Stimulated activated CD8-positive, alpha-beta memory T cell treated with anti-CD3 and anti-CD28 coated beads, Interleukin-12 subunit alpha, Interleukin-12 subunit beta, amount 100 ng/mL, for 24 hours (primary cell): ENCODE measurements around the gene ADIPOR2.
"Not testable (repeated sequence)": the region's sequence is repeated elsewhere in the genome, so short reads cannot be mapped to it uniquely, and the experiment has no call there.

ENCODE experiments used
- DNase-seq: peaks from one replicate; pipeline ENCODE4 v3.0.0-alpha.2; 2020; ENCODE audit errors: extremely low read depth

Gene ADIPOR2

DNA sequence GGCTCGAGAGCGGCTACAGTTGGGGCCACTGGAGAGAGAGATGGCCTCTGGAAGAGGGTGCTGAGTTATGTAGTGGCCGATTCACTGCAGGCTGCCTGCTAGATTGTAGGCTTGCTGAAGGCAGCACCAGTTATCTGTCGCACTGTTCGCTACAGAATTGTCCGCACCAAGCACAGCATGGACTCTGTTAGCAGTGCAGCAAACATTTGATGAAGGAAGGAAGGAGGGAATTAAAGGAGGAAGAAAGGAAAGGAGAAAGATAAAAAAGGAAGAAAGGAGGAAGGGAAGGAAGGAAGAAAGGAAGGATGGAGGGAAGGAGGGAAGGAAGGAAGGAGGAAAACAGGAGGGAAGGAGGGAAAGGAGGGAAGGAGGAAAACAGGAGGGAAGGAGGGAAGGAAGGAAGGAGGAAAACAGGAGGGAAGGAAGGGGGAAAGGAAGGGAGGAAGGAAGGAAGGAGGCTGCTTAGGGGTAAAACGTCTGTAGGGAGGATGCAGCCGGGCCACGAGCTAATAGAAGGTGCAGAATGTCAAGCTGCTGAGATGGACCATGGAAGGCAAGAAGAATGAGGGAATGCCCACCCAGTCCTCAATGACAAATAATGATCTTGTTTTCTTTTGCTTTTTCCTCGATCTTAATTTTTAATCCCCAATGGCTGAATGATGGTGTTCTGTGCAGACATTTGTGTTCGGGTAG lies 27.3 kb upstream of the ADIPOR2 start:
- no peak for DNase-seq

DNA sequence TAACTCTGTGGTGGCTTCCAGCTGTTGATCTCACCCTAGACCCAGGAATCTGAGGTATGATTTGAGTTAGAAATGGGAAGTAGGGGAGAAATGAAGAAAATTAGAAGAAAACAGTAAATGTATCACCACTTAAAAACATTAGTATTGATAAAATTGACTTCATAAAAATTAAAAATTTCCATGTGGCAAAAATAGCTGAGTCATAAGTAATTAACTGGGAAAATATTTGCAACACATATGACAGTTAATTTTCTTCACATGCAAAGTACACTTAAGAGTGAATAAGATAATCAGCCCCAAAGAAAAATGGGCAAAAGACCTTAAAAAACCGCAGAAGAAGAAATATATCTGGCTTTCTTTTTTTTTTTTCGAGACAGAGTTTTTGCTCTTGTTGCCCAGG lies 25.5 kb upstream of the ADIPOR2 start:
- DNase-seq = no peak

DNA sequence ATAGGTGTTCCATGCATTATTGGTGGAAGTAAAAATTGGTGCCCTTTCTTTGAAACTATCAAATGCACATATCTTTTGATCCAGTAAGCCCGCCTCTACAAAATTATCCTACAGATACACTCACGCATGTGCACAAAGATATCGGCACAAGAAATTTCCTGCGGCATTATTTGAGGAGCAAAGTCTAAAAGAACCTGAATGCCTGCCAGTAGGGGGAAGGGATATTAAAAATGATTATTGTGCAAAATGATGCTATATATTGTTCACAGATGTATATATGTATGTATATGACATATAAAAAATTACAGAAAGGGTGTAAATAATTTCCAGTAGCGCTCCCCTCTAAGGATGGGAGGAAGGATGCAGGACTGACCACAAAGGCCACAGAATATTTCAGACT lies 24.7 kb upstream of the ADIPOR2 start:
- no peak for DNase-seq

DNA sequence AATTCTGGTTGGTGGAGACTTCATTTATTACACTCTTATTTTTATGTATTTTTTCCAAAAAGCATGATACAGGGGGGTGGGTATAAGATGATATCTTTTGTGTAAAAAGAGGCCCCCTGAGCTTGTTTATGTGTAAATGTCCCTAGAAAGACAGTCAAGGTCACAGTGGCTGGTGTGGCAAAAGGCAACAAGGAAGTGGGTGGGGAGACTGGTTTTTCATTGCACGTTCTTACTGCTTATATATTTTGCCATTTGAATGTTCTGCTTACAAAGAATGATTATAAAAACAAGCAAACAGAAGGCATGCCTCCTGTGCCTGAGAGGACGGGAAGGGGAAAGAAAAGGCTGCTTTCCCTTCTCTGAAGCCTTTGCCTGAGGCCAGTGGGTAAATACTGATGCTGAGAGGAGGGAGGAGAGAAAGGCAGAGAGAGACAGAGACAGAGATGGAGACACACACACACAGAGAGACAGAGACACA lies 24.1 kb upstream of the ADIPOR2 start:
- DNase-seq = no peak

DNA sequence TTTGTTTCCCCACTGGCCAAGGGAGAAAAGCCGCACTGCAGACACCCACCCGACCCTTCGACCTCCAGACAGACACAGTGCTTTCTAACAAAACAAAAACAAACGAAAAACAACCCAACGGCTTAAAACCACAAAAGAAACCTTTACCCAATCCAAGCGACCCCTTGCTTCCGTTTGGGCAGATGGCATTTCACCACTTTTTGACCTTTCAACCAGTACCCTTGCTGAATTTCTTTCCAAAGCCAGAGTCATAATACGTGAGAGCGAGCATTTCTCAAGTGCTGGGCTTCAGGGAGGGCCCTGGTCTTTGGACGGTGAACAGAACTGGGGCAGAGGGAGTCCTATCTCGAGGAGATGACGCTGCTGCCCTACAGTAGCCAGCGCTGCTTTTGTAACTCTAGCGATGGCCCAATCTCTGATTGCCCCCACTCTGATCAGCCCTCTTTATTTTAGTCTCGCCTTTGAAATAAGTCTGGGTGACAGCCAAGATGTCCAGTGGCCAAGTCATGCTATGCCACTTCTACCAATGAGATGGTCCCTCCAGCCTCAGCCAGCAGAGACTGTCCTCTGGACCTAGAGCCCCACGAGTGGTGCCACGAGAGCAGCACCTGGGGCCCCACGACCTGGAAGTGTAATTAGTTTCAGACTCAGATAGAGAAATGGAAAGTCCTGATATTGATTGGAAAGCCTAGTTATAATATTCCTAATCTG lies 21.9 kb upstream of the ADIPOR2 start:
- DNase-seq = no peak

DNA sequence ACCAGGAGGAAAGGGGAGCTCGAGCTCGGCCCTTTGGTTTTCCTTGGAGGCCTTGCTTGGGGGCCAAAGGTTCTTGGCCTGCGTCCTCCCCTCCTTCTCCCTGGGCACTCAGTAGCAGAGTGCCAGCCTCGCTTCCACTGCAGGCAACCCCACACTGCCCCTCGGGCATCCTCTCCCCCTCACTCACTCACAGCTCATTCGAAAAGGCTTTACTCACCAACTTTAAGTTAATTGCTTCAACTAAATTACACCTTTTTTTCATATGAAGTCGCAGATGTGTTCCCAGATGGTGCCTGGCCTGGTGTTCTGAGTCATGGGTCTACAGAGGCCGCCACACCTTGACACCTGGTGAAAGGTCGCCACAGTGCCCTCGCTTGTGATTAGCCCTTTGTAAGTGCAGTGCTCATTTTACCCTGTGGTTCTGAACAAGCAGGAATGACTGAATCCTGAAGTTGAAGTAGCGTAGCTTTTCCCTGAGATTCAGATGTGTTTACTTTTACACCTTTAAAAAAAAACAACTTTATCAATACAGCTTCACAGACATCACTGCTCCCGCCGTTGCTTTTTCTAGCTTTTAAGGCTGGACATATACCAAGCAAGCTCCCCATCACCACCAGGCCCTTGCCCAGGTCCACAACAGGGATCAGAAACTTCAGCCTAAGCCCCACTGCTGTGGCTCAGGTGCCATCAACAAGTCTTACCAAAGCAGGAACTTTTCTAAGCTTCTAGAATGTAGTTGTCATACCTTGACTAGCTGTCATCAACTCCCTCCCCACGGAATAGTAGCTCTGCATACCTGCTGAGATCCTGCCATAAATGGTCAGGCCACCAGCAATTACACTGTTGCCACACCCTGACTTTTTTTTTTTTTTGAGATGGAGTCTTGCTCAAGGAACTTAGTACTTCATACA lies 20.3 kb upstream of the ADIPOR2 start:
- DNase-seq = no peak

DNA sequence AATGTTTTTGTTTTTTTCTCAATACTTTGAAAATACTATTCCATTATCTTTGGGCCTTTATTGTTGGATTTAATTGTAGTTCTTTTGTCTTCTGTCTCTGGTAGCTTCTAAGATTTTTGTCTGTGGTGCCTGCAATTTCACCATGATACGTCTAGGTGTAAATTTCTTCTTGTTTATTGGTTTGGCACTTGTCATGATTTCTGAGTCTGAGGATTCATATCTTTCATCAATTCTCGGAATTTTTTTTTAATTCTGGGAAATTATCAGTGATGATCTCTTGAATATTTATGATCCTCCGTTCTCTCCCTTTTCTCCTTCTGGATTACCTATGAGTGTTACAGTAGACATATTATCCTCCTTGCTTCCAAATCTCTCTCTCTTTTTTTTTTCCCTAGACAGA lies 14.8 kb upstream of the ADIPOR2 start:
- DNase-seq = no peak

DNA sequence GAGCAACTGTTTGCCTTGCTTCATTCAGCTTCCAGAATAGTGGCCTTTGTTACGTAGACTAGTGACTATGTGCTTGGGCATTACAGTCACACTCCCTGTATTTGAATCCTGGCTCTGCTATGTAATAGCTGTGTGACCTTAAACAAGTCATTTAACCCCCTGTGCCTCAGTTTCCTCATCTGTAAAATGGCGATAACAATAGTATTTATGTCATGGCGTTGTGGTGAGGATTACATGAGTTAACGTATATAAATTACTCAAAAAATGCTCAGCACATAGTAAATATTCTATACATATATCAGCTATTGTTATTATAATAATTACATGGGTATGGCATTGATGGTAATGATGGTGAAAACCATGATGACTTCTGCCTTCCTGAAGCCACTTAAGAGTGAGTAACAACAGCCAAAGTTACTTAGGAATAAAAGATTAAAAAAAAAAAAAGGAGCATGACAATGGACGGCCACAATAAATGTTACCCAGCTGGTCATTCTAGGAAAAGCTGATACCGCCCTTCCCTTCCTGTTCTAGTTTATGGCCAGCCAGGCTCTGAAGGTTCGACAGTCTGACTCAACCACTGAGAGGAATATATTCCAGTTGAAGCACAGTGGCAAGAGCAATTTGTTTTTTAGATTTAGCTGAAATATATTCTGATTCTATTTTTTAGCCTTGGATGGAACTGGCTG lies 9.9 kb upstream of the ADIPOR2 start:
- no peak for DNase-seq

DNA sequence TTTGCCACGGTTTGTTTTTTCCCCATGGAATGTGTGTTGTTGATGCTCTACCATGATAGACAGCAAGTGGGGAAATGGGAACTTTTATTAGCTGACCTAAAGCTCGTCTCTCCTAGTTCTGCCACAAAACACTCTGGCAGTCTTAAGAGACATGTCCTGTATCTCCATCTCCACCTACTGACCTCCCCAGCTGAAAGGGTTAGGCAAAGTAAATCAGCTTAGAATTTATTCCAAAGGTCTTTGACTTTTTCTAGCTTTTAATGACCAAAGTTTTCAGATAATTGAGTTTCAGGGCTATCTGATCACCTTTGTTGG lies 9.4 kb upstream of the ADIPOR2 start:
- no peak for DNase-seq

DNA sequence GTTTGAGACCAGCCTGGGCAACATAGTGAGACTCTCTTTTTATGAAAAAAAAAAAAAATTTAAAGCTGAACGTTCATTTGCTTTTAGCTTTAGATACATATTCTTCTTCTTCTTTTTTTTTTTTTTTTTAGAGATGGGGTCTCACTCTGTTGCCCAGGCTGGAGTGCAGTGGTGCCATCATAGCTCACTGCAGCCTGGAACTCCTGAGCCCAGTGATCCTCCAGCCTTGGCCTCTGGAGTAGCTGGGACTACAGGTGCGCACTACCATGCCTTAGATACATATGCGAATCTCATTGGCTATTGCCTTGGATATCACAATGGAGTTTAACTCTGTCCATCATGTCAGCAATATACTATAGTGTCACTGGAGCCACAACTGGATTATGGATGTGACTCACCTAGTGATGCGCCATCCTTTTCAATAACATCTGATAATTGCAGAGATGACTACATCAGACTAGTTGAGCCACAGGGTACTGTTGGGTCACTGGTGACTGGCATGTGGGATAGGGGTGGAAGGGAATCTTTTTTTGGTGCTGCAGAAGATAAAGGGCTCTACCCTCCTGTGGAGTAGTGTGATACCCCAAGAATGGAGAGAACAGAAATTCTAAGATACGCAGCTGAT lies 2.7 kb upstream of the ADIPOR2 start:
- DNase-seq = no peak

DNA sequence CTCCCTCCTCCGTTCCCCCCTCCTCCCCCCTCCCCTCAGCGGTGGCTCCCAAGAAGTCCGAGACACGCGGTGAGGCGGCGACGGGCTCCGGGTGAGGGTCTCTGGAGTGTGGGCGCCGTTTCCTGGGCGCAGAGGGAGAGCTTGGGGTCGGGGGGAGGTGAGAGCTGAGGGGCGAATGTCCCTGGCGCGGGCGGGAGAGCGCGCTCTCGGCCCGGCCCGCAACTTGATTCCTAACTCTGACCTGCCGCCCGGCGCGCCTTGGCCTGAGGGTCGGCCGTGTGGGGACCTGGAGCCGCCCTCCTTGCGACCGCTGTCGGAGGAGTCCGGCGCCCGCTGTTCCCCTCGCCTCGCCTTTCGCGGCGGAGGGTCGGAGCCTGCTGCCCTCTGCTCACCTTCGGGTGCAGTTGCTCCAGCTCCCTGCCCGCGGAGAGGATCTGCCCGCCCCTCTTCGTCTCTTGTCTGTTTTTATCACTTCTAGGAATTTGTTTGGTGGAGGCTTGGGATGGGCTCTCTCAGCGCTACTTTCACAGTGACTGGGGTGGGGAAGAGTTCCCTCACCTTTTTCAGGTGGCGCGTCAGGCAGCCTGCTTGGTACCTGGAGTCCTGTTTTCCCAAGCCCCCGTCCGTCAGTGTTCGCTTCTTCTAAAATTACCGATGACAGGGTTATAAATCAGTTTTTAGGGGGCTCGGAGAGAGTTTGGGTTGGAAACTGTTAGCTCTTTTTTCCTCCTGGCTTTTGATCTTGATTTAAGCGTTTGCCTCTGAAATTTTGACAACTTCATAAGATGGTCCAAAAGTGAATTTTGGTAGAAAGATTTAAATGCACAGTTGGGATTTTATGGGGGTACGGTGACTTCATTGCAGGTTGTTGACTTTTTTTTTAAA lies 495 bp downstream of the ADIPOR2 start:
- no peak for DNase-seq

DNA sequence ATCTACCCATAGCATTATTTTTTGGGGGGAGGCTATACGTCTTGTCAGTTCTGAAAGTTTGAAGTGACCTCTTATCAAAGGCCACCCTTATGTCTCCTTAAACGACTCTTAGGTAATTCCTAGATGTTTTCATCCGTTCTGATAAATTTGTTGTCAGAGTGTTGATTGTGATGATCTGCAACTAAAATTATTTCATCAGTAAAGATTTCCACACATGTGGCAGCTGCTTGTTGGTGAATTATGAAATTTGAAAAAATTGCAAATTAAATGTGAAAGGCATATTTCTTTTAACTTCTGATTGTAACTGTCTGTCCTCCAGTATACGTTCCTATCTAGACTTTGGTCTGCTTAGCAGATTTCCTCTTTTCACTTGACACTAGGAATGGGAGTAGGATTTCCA lies 1.4 kb downstream of the ADIPOR2 start:
- DNase-seq = no peak

DNA sequence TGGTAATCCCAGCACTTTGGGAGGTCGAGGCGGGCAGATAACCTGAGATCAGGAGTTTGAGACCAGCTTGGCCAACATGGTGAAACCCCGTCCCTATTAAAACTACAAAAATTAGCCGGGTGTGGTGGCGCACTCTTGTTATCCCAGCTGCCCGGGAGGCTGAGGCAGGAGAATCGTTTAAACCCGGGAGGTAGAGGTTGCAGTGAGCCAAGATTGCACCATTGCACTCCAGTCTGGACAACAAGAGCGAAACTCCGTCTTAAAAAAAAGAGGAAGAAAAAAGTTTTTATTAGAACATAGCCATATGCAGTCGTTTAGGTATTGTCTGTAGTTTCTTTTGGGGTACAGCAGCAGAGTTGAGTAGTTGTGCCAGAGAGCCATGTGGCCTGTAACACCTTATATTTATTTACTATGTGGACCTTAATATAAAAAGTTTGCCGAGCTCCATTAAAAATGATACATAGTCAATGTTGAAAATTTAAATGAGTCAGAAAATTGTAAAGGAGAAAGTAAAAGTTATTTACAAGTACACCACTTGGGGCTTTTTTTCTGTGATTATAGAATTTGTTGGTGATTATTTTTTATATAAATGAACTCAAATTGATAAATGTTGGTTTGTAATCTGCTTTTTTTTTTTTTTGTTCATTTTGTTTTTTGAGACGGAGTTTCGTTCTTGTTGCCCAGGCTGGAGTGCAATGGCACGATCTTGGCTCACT lies 2.2 kb downstream of the ADIPOR2 start:
- DNase-seq = no peak

DNA sequence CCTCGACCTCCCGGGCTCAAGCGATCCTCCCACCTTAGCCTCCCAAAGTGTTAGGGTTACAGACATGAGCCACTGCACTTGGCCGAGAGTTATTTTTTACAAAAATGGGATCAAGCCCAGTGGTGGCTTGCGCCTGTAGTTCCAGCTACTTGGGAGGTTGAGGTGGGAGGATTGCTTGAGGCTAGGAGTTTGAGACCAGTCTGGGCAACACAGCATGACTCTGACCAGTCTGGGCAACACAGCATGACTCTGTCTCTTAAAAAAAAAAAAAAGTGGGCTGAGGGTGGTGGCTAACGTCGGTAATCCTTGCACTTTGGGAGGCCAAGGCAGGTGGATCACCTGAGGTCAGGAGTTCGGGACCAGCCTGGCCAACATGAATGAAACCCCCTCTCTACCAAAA lies 4.2 kb downstream of the ADIPOR2 start:
- not testable (repeated sequence) for DNase-seq

DNA sequence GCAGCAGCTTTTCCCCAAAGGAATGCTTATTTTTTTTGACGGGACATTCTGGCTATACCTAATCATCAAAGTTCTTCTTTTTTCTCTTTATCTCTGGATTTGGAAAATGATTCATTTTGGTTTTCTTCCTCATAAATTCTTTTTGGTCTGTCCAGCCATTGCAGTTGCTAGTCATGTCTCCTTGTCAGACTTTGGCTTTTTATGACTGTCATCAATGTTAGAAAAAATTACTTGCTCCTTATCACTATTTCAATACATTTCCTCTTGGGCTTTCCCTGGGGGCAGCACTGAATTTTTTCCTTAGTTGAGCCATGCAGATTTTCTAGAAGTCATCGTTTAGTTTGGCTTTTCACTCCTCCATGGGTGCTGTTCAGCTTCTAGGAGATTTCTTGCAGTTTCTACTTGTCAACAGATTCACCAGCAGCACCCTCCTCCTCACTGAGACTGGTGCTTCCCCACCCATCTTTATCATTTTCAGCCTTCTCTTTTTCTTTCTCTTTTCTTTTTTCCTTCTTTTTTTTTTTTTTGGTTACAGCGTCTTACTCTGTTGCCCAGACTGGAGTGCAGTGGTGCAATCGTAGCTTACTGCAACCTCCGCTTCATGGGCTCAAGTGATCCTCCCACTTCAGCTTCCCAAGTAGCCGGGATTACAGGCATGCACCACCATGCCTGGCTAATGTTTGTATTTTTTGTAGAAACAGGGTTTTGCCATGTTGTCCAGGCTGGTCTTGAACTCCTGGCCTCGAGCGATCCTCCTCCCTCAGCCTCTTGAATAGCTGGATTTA lies 5.2 kb downstream of the ADIPOR2 start:
- DNase-seq = no peak

DNA sequence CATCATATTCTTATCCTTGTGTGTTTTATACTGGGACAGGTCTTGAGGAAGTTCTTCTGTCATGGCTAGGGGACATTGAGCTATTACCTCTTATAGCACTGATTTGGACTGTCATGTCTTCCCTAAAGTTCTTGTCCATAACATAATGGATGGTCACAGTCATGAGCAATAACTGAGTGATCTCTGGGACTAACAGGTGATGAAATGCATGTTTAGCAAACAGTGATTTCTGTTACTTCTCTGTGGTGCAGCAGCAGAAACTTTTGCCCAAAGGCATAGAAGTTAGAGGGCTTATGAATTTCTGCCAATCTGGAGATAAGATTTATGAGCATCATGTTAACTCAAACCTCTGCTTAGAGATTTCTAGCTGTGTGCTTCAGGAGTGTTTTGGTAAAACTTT lies 5.9 kb downstream of the ADIPOR2 start:
- no peak for DNase-seq

DNA sequence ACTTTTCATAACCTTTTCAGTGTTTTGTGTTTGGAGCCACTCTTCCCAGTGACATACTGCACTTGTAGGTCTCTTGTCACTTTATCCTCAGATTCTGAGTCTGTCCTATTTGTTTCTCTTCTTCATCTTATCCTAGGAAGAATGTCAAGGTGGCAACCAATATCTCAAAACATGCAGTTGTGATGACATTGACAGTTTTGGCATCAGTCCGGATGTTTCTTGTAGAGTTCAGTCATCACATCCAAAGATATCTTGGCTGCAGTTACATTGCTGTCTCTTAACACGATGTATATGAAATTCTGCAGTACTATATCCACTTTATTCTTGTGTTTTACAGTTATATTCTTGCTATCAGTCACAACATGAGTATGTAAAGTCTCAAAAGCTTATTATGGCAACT lies 6.4 kb downstream of the ADIPOR2 start:
- no peak for DNase-seq

DNA sequence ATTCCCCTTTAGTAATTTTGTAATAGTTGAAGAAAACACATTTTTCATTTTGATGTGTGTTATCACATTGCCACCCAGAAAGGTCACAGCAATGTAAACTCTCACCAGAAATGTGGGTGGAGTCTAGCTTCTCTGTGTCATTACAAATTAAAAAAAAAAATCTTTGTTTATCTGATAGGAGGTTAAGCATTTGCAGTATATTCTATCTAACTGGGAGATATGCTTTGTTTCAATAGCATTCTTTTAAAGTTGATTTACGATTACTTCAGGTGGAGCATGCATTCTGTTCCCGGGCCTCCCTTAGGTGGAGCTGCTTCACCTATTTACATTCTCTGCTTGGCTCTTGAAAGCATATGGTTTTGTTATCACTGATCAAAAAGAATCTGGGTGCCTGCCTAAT lies 7.8 kb downstream of the ADIPOR2 start:
- DNase-seq = no peak

DNA sequence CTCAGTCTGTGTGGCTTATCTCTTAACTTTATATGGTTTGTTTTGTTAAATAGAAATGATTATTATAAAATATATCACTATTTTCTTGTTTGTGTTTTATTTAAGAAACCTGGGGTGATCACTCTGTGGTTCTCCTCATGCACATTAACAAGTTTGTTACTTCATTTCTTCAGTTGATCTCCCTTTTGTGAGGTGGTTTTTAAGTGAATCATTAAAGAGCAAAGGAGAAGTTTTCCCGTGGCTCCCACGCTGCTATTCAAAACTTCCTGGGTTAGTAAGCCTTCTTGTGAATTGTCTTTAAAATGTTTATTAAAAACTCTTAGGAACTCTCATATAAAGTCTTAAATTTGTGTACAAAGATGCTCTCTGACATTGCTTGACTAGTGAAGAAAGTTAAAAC lies 11.8 kb downstream of the ADIPOR2 start:
- DNase-seq = no peak
